GM04504 (cell line): ENCODE measurements around the gene ITPRIPL1.
"Not testable (repeated sequence)": the region's sequence is repeated elsewhere in the genome, so short reads cannot be mapped to it uniquely, and the experiment has no call there.

ENCODE experiments used
- DNase-seq: peaks from one replicate; pipeline ENCODE4 v3.0.0-alpha.2; 2012; ENCODE audit warnings: low read depth

Gene ITPRIPL1, protein sequence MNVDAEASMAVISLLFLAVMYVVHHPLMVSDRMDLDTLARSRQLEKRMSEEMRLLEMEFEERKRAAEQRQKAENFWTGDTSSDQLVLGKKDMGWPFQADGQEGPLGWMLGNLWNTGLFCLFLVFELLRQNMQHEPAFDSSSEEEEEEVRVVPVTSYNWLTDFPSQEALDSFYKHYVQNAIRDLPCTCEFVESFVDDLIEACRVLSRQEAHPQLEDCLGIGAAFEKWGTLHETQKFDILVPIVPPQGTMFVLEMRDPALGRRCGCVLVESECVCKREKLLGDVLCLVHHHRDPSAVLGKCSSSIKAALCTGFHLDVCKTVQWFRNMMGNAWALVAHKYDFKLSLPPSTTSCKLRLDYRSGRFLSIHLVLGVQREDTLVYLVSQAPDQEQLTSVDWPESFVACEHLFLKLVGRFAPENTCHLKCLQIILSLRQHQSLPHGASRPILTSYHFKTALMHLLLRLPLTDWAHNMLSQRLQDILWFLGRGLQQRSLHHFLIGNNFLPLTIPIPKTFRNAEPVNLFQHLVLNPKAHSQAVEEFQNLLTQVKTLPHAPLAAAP

DNA sequence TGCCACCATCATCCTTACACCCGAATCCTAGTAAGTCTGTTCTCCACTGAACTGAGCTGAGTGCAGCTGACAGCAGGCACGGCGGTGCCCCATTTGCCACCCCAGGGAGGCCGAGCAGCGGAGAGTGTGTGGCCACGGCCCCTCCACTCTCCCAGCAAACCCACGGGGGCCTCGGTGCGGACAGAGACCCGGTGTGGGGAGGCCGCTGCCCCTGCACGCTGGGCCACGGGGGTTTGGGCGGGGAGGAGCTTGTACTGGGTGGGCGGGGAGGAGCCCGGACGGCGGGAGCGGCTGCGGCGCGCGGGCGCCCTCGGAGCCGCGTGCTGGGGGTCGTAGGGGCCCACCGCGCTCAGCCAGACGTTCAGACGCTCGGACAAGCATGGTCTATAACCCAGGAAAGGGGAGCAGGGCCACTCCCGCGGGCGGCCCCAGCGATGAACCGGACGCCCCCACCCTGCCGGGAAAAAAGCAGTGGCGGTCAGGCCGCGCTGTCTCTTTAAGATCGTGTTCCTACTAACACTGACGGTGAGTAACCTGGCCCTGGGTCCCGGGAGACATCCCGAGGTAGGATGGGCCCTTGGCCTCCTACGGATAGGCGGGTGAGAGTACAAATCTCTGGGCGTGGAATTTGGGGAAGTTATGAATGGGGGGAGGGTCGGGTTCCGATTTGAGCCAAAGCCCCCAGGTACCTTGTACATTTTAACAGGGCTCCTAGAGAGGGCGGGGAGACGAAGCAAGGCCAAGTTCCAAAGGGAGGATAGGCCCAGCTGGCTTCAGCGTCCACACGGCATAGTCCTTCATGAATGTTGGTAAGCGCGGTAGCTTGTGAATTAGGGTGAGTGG is at the start of gene ITPRIPL1:
Gene ITPRIPL1 (plus strand): TSS at position 277 of the 843 bp plus-strand sequence. CDS start 523 bp downstream, at position 800.
- no peak for DNase-seq

GRCh38 chr2:96276787-96277499 is 48.2 kb upstream of the ITPRIPL1 start:
- DNase-seq: no peak

GRCh38 chr2:96287273-96287856 is 37.8 kb upstream of the ITPRIPL1 start:
- no peak for DNase-seq

GRCh38 chr2:96291751-96292150 is 33.4 kb upstream of the ITPRIPL1 start:
- DNase-seq: no peak

DNA sequence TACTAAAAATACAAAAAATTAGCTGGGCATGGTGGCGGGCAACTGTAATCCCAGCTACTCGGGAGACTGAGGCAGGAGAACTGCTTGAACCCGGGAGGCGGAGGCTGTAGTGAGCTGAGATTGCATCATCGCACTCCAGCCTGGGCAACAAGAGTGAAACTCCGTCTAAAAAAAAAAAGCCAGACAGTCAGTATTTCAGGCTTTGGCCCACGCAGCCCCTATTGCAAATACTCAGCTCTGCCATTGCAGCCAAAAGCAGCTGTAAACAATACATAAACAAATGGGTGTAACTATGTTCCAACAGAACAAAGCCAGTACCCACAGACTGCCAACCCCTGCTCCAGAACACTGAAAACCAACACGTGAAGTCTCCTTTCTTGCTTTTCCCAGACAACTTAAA is 30.8 kb upstream of the ITPRIPL1 start:
- DNase-seq: not testable (repeated sequence)

GRCh38 chr2:96296925-96297324 is 28.2 kb upstream of the ITPRIPL1 start:
- DNase-seq: no peak

- no peak for DNase-seq
Measured at GRCh38 chr2:96301865-96302264, 23.3 kb upstream of the ITPRIPL1 start.

DNA sequence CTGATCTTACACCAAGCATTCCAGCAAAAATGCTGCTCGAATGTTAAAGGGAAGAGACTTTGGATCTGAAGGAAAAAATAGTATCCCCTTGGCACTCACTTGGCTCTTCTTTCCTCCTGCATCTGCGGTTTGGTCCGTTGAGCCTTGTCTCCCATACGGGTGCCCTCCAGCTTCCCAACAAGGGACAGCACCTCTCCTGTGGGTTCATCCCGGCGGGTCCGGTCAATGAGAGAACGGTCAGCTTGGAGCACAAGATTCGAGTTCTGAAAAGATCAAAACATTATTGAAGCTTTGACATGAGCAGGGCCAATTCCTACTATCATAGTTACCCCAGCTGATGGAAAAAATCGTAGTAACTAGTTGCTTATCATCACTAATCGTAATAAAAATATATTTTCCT is 20.5 kb upstream of the ITPRIPL1 start:
- DNase-seq: no peak

- DNase-seq: peak; percentile 57
Measured at GRCh38 chr2:96305091-96305978, 19.8 kb upstream of the ITPRIPL1 start, which contains the start of gene SNRNP200. SNRNP200 (minus strand) TSS chr2:96305546; CDS start chr2:96305437, 109 bp downstream.

- no peak for DNase-seq
Measured at GRCh38 chr2:96305979-96306308, 19.2 kb upstream of the ITPRIPL1 start.

DNA sequence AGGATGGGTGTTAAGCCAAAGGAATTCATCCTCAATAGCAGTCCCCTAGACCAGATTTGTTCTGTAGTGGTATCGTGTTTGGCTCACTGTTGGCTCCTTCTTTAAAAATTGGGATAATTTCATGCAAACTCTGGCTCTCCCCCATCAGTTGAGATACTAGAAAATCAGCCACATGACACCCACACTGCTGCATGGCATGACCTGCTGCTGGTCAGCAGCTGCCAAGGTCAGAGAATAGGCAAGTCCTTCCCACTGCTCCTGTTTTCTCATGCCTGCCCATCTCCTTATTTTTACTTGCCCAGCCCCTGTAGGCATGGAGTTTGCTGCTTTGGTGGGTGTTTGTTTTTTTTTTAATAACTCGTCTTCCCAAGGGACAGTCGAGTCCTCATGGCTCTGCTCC is 18.7 kb upstream of the ITPRIPL1 start:
- DNase-seq: no peak

DNA sequence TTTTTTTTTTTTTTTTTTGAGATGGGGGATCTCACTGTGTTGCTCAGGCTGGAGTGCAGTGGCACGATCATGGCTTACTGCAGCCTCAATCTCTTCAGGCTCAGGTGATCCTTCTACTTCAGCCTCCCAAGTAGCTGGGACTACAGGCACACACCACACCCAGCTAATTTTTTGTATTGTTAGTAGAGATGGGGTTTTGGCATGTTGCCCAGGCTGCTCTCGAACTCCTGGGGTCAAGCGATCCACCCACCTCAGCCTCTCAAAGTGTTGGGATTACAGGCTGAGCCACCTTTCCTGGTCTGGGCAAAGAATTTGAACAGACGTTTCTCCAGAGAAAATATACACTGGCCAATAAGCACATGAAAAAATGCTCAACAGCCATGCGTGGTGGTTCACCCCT is 16.9 kb upstream of the ITPRIPL1 start:
- no peak for DNase-seq

DNA sequence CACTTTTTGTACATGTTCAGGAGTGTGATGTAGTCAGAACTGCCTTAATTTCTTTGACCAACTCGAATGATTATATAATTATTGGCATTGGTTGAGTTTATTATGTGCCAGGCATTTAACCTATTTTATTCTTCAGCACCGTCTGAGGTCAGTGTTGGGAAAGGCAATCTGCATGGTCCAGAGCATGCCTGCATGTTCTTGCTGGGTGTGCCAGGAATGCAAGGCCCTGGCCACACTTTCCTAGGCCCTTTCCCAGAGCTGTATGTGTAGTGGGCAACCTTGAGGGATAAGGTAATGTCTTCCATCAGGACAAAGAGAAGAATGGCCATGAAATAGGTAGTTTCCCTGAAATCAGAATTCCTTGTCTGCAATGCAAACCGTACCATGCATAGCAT is 10.1 kb upstream of the ITPRIPL1 start:
- no peak for DNase-seq

DNA sequence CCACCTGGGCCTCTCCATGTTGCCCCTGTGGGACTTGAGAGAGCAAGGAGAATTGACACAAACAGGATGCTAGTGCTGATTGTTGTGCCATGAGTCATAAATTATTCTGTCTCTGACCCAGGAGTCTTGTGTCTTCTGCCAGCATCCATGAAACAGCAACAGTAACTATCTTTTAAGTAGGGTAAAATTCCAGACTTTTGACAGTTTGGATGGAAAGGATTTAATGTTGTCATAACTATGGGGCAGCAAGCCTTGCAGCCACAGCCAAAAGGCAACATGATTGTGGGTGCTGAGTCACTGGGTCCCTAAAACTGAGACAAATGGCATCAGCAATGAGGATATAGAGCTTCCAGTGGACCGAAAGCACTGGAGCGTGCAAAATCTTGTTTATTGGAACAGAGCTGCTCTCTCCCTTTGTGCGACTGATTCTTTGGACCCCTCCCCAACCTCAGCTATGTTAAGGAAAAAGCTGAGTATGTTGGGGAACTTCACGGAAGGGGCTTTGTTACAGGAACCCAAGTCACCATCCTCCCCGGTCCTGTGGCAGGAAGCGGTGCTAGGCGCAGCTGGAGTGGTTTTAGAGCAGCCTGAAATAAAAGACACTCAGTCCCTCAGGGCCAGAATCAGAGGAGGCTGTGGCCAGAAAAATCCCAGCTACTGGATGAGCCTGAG is 9.6 kb upstream of the ITPRIPL1 start:
- DNase-seq: peak; percentile 66

GRCh38 chr2:96316999-96317398 is 8.1 kb upstream of the ITPRIPL1 start:
- DNase-seq: no peak

- DNase-seq: no peak
Measured at GRCh38 chr2:96317584-96317997, 7.5 kb upstream of the ITPRIPL1 start.

GRCh38 chr2:96318723-96319122 is 6.4 kb upstream of the ITPRIPL1 start:
- DNase-seq: no peak

DNA sequence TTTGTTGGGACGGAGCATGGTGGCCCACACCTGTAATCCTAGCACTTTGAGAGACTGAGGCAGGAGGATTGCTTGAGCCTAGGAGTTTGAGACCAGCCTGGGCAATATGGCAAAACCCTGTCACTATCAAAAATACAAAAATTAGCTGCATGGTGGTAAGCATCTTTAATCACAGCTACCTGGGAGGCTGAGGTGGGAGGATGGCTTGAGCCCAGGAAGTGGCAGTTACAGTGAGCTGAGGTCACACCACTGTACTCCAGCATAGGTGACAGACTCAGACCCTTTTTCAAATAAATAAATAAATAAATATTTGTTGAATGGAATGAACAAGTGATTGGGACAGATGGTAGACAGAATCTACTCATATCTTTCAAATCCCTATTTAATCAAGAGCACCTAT is 5.7 kb upstream of the ITPRIPL1 start:
- no peak for DNase-seq

GRCh38 chr2:96320326-96320725 is 4.8 kb upstream of the ITPRIPL1 start:
- DNase-seq: no peak
